Gastrocnemius medialis (tissue), 4 donors: ENCODE results near the gene GPR85. TPM values are rescaled to one million over a fixed set of nuclear protein-coding genes. Genes with fewer than 3 reads are reported as not detected.

Experiments used
- ATAC-seq, 2 donors: fragments of 150-250 bp; one replicate each; pipeline ENCODE4 v1.9.1; 2016
- DNase-seq, 2 donors: peaks; one replicate each; pipeline ENCODE4 v3.0.0-alpha.2; 2019
- H3K27ac ChIP-seq, 4 donors: fragments of 200-600 bp; sonication (generic); 1 replicate in 1 of 4; 2 replicates in 3 of 4; pipeline ENCODE4 v1.5.1; 2016 to 2018; ENCODE audit warnings: mild to moderate bottlenecking in 2 of 4, moderate library complexity in 1 of 4
- H3K27me3 ChIP-seq, 3 donors: fragments of 200-600 bp; sonication (generic) in 2 of 3; 1 replicate in 1 of 3; 2 replicates in 2 of 3; pipeline versions ENCODE4 v1.5.1 to v1.6.0; 2016 to 2019; ENCODE audit warnings: mild to moderate bottlenecking in 1 of 3, moderate library complexity in 1 of 3
- H3K36me3 ChIP-seq, 2 donors: fragments of 200-600 bp; sonication (generic) in 1 of 2; one replicate each; pipeline ENCODE4 v1.5.1; 2017 to 2018
- H3K4me1 ChIP-seq, 2 donors: fragments of 200-600 bp; sonication (generic) in 1 of 2; one replicate each; pipeline ENCODE4 v1.5.1; 2016 to 2017; ENCODE audit warnings: mild to moderate bottlenecking in 2 of 2
- H3K4me3 ChIP-seq, 4 donors: fragments of 200-600 bp; sonication (generic) in 3 of 4; 1 replicate in 1 of 4; 2 replicates in 3 of 4; pipeline ENCODE4 v1.5.1; 2016 to 2019; ENCODE audit warnings: mild to moderate bottlenecking in 2 of 4
- H3K9me3 ChIP-seq, 3 donors: fragments of 200-600 bp; sonication (generic) in 2 of 3; 1 replicate in 1 of 3; 2 replicates in 2 of 3; pipeline ENCODE4 v1.5.1; 2016 to 2019
- CTCF ChIP-seq, 5 experiments: fragments of 450-650 bp in 3 of 5; fragments of 200-600 bp in 2 of 5; sonication (generic) in 2 of 5; IDR thresholded peaks in 4 of 5; conservative IDR thresholded peaks in 1 of 5; 1 replicate in 4 of 5; 2 replicates in 1 of 5; pipeline ENCODE4 v1.5.1; 2016 to 2019; ENCODE audit warnings: antibody characterized with exemption in 5 of 5, mild to moderate bottlenecking in 3 of 5, moderate library complexity in 3 of 5
- POLR2A ChIP-seq, 2 donors: fragments of 450-650 bp; IDR thresholded peaks; one replicate each; pipeline ENCODE4 v1.6.1; 2017; ENCODE audit warnings: antibody characterized with exemption in 2 of 2, mild to moderate bottlenecking in 2 of 2, moderate library complexity in 2 of 2
- in situ Hi-C, 4 donors: fragments of 200-750 bp; cut with MboI; loops; one replicate each; pipeline versions ENCODE4 v1.15.0 to v1.8.0; 2017; ENCODE audit warnings: low sequenced_read_pairs in 4 of 4
- intact Hi-C: fragments of 100-400 bp; cut with DNase I; formaldehyde crosslinking; loops from one replicate; pipeline ENCODE4 v1.15.1; 2023; ENCODE audit warnings: low total_unique reads
- total RNA-seq, 4 donors: library from RNA; depleted of rRNA; stranded (reverse); fragments of >200 nt; gene quantifications; one replicate each; pipeline versions ENCODE4 v1.1.0 to v1.2.3, GENCODE V29; 2016

The GPR85 gene
- 1 to 10 TPM in 1 of 4 donors, under 1 TPM in 2, not detected in 1; 0.13 to 3.1 (median 0.82) TPM for total RNA-seq

- in situ Hi-C loops (no loop called here), intact Hi-C loops (no loop called here)
- Histone ChIP-seq H3K9me3 (no peaks in the 10 kb centered on the region), H3K27ac (peak within 1 kb of the TSS in 1 of 4 donors; percentile 18), H3K4me3 (peak within 1 kb of the TSS; percentile 40 to 54 (median 52)), H3K36me3 (no peaks in the 10 kb centered on the region), H3K4me1 (peaks cover 0 to 16% of the 10 kb centered on the region in 2 donors), H3K27me3 (peaks cover 0 to 9% (median 0%) of the 10 kb centered on the region in 3 donors)
- no peak for ATAC-seq
- DNase-seq, result peak in 1 of 2 donors; percentile 9
- TF ChIP-seq POLR2A (IDR thresholded peaks at IDR 0.05), result no peak
- TF ChIP-seq CTCF (IDR thresholded peaks at IDR 0.05 in 4 of 5, conservative IDR thresholded peaks at IDR 0.05 in 1 of 5), result no peak
Observed at GRCh38 chr7:113086431-113086888, at the start of gene GPR85. TSS of gene GPR85 (minus strand) at chr7:113086827. CDS start at chr7:113084721, 2,106 bp downstream.

- intact Hi-C loops, result no loop called here
- H3K4me3 ChIP-seq, result no peak overlapping the region
- DNase-seq (no peak), ATAC-seq (no peak)
- TF ChIP-seq CTCF (IDR thresholded peaks at IDR 0.05 in 4 of 5, conservative IDR thresholded peaks at IDR 0.05 in 1 of 5) (no peak), POLR2A (IDR thresholded peaks at IDR 0.05) (no peak)
- H3K27ac ChIP-seq, result no peak overlapping the region
- H3K4me1 ChIP-seq, result no peaks in the 10 kb centered on the region
- no peaks in the 10 kb centered on the region for H3K9me3 ChIP-seq
- no peaks in the 10 kb centered on the region for H3K36me3 ChIP-seq
- H3K27me3 ChIP-seq, result no peaks in the 10 kb centered on the region
- in situ Hi-C loops, result no loop called here
Observed at GRCh38 chr7:113134025-113134424, 47.4 kb upstream of the GPR85 start.

- TF ChIP-seq POLR2A (IDR thresholded peaks at IDR 0.05), result no peak
- no peak for TF ChIP-seq CTCF (IDR thresholded peaks at IDR 0.05 in 4 of 5, conservative IDR thresholded peaks at IDR 0.05 in 1 of 5)
- H3K27me3 ChIP-seq, result no peaks in the 10 kb centered on the region
- H3K27ac ChIP-seq, result no peak overlapping the region
- no peak for DNase-seq
- ATAC-seq, result no peak
- no peaks in the 10 kb centered on the region for H3K9me3 ChIP-seq
- H3K4me1 ChIP-seq, result no peaks in the 10 kb centered on the region
- in situ Hi-C loops (no loop called here), intact Hi-C loops (no loop called here)
- no peak overlapping the region for H3K4me3 ChIP-seq
- no peaks in the 10 kb centered on the region for H3K36me3 ChIP-seq
Observed at GRCh38 chr7:113131367-113131766, 44.7 kb upstream of the GPR85 start.

GRCh38 chr7:113128031-113128430 lies 41.4 kb upstream of the GPR85 start:
- no peak overlapping the region for H3K4me3 ChIP-seq
- no peaks in the 10 kb centered on the region for H3K9me3 ChIP-seq
- ATAC-seq, result no peak
- intact Hi-C loops, result no loop called here
- H3K27ac ChIP-seq, result no peak overlapping the region
- TF ChIP-seq POLR2A (IDR thresholded peaks at IDR 0.05), result no peak
- TF ChIP-seq CTCF (IDR thresholded peaks at IDR 0.05 in 4 of 5, conservative IDR thresholded peaks at IDR 0.05 in 1 of 5), result no peak
- no peak for DNase-seq
- H3K36me3 ChIP-seq, result no peaks in the 10 kb centered on the region
- in situ Hi-C loops, result loop anchor here in 1 of 4 donors (10.0 kb wide), 1 partner anchor 183 kb away; no protein-coding TSS in a partner anchor
- no peaks in the 10 kb centered on the region for H3K27me3 ChIP-seq
- H3K4me1 ChIP-seq, result no peaks in the 10 kb centered on the region

GRCh38 chr7:113125728-113126127 lies 39.1 kb upstream of the GPR85 start:
- no peaks in the 10 kb centered on the region for H3K4me1 ChIP-seq
- H3K4me3 ChIP-seq, result no peak overlapping the region
- no peak overlapping the region for H3K27ac ChIP-seq
- no peaks in the 10 kb centered on the region for H3K36me3 ChIP-seq
- in situ Hi-C loops, result loop anchor here in 1 of 4 donors (10.0 kb wide), 1 partner anchor 181 kb away; no protein-coding TSS in a partner anchor
- H3K9me3 ChIP-seq, result no peaks in the 10 kb centered on the region
- no peaks in the 10 kb centered on the region for H3K27me3 ChIP-seq
- TF ChIP-seq CTCF (IDR thresholded peaks at IDR 0.05 in 4 of 5, conservative IDR thresholded peaks at IDR 0.05 in 1 of 5) (no peak), POLR2A (IDR thresholded peaks at IDR 0.05) (no peak)
- ATAC-seq, result no peak
- DNase-seq, result no peak
- intact Hi-C loops, result no loop called here
